DMS79 treated with DMSO at 0.1 percent for 48 hours (cell line): ENCODE results near the gene LTN1.
"Not testable (repeated sequence)": the region's sequence is repeated elsewhere in the genome, so short reads cannot be mapped to it uniquely, and the experiment has no call there.

Source experiments
- DNase-seq: peaks from one replicate; lab custom pipeline; 2025; lab: John Stamatoyannopoulos, UW

Gene LTN1, protein sequence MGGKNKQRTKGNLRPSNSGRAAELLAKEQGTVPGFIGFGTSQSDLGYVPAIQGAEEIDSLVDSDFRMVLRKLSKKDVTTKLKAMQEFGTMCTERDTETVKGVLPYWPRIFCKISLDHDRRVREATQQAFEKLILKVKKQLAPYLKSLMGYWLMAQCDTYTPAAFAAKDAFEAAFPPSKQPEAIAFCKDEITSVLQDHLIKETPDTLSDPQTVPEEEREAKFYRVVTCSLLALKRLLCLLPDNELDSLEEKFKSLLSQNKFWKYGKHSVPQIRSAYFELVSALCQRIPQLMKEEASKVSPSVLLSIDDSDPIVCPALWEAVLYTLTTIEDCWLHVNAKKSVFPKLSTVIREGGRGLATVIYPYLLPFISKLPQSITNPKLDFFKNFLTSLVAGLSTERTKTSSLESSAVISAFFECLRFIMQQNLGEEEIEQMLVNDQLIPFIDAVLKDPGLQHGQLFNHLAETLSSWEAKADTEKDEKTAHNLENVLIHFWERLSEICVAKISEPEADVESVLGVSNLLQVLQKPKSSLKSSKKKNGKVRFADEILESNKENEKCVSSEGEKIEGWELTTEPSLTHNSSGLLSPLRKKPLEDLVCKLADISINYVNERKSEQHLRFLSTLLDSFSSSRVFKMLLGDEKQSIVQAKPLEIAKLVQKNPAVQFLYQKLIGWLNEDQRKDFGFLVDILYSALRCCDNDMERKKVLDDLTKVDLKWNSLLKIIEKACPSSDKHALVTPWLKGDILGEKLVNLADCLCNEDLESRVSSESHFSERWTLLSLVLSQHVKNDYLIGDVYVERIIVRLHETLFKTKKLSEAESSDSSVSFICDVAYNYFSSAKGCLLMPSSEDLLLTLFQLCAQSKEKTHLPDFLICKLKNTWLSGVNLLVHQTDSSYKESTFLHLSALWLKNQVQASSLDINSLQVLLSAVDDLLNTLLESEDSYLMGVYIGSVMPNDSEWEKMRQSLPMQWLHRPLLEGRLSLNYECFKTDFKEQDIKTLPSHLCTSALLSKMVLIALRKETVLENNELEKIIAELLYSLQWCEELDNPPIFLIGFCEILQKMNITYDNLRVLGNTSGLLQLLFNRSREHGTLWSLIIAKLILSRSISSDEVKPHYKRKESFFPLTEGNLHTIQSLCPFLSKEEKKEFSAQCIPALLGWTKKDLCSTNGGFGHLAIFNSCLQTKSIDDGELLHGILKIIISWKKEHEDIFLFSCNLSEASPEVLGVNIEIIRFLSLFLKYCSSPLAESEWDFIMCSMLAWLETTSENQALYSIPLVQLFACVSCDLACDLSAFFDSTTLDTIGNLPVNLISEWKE (N-terminal part only)

DNA sequence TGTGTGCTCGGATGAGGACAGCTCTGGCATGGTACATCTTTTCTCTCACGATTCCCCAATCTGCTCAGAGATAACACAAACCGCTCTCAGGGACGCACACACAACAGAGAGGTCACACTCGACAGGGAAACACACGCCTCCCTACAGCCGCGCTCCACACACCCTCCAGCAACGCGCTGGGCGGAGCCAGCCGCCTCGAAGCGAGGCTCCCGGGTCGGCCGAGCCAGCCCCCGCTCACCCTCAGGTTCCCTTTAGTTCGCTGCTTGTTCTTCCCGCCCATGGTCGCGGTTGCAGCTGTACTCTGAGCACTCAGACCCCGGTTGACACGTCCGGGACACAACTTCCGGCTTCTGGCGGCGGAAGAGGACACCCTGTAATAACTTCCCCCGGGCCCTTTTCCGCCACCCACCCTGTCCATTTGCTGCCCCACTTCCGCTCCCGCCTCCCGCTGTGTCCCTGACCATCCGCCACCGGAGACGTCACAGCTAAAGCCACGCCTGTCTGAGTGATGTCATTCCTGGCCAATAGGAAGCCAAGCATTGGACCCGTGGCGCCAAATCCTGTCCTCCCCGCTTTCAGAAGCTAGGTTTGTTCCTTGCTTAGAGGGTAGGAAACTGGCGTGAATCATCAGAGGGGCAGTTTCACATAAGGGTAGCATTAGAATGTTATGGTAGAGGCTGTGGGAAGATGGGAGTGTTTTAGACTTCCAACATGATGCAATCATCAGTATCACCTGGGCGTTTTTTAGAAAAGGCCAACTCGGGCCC is at the start of gene LTN1:
TSS of gene LTN1 (minus strand) at position 352 of the 767 bp plus-strand sequence. CDS start at position 280, 72 bp downstream.
- DNase-seq = peak; percentile 96

DNA sequence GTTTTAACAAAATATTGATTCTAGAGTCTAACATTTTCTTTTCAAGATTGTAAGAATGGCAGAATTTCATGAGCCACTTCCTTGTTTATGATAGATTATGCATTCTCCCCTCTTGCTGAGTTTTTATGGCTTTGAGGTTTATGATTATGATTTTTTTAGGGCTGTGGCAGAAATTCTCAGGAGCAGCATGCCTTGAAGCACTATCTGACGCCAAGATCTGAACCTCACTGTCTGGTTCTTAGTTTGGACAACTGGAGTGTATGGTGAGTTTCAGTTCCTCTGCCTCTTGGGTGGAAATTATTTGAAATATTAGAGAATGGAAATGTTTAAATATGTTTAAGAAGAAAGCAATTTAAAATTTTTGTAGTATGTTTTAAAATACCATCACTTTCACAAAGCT is 42.0 kb upstream of the LTN1 start:
- DNase-seq = no peak

DNA sequence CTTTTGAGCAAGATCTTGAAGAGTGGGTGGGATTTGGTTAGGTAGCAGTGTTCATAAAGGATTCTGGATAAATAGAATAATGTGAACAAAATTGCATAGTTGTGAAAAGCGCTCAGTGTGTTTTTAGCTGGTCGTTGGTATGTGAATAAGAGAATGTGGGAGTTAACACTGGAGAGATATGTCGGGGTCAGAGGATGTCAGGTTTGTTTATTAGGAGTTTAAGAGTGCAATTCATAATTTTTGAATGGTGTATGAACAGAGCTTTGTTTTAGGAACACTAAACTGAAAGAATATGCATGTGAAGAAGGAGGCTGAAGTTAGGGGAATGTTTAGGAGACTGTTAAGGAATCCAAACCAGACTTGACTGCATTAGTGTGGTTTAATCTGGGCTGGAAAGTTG is 41.2 kb upstream of the LTN1 start:
- DNase-seq = no peak

DNA sequence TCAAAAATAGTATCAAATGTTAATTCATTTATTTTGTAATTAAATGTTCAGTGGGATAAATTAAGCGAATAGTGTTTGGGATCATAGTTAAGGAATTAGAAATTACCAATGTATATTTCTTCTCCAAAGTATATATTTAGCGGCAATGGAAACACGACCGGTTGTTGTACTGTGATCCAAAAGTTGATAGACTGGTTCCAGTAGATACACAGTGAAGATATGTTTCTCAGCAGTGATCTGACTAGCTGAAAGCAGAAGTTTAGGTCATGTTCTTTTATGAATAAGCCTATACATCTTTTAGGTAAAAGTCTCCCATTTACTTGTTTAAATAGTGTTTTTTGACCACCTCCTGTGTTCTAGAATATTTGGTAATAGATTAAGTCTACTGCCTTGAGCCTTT is 40.6 kb upstream of the LTN1 start:
- DNase-seq = no peak

DNA sequence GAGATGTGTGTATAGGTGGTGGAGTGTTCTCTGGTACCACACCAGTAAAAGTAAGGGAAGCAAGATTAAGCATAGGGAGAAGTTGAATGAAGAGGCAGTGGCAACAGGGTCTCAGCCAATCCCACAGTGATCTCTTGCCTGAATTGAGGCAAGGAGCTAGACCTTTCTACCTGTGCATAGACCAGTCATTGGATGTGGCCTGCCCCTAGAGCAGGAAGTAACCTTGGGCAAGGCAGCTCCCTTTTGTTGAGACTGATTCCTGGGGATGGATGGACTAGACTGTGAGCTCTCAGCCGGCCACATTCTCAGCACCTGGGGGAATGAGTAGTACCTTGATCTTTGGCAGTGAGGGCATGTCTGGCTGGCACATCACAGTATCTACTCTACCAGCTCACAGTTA is 38.2 kb upstream of the LTN1 start:
- no peak for DNase-seq

DNA sequence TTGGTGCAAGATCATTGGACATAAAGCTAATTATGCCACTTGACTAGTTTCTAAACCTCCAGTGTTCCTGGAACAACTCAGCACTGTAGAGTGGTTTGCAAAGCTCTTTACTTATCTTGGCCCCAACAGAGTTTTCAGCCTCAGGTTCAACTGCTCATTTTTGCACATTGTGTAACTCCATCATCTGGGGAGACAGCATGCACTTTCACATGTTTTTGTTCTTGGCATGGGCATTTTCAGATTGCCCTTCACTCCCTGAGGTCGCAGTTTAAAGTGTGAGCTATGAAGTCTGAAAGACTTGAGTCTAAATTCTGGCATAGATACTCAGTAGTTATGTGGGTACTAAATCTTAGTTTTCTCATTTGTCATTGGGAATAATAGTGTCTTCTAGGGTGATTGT is 36.8 kb upstream of the LTN1 start:
- DNase-seq = no peak

DNA sequence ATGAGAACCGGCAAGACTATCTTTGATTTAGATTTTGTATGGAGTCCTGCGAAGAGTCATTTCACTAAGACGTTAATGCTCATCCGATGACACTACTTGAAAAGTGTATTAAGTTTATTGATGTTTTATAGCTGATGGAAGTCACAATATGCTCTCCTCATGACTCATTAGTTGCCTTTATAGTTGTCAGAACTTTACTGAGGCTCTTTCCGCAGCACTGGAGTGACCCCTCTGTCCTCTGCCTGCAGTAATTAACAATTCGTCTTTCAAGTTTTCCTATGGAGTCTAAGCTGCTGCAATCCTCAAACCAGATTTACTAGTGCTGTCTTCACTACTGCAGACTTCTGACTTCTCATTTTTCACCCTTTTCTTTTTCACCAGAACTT is 32.6 kb upstream of the LTN1 start:
- DNase-seq = no peak

DNA sequence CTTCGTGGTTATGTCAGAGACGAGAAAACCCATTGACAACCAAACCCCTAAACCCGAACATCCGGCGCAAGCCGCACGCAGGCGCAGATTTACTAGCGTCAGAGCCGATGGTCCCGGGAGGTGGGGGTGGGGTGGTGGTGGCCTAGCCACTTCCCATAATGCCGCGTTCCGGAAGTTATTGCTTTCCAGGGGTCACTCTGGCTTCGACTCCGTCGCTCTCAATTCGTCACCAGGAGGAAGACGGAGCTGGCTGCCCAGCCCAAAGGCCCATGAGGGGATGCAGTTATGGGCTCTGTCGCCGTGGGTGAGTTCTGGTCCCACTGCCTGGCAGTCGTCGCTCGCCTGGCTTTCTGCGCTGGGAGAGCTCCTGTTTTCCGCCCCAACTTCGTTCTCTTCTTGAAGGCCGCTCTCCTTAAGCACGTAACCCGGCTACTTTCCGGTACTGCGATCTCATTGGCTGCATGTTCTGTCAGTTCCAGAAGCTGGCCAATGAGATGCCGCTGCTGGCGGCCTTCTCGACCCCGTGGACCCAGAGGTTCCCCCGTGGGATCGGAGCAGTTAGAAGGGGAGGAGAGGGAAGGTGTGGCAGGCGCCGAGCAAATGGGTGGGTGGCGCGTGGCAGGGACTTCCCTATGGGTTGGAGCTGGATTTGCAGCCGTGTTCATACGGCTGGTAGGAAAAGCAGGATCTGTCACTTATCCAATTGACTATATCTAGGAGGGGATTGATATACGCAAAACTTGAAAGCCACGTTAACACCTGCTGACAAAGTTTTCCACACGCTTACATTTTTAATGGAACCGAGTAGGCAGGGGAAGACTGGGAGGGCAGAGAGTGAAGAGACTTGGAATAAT is 32.0 kb upstream of the LTN1 start, which contains the start of gene USP16:
TSS of gene USP16 (plus strand) at position 195 of the 854 bp plus-strand sequence. CDS start 3,246 bp downstream, outside the sequence.
- peak; percentile 92 for DNase-seq

DNA sequence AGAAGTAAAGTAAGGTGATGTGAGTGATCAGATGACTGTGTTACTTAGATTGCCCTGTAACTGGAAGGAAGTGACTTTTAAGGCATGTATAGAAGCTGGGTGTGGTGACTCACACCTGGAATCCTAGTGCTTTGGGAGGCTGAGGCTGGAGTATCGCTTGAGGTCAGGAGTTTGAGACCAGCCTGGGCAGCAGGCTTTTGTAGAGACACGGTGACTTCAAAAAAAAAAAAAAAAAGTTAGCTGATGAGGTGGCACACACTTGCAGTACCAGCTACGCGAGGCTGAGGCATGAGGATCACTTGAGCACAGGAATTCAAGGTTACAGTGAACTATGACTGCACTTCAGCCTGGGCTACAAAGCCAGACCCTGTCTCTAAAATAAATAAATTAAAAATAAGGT is 29.5 kb upstream of the LTN1 start:
- no peak for DNase-seq

DNA sequence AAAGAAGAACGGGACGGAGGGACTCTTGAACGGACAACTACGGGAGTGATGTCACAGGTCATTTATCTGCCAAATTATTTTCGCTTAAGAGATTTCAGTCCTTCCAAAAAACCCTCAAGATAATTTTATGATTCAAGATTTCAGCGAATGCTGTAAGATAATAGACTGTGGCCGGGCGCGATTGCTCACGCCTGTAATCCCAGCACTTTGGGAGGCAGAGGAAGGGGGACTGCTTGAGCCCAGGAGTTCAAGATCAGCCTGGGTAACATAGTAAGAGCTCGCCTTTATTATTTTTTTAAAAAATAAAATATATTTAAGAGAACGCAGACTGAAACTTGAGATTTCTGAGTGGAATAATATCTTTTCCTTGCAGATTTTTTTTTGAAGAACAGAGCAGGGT is 25.9 kb upstream of the LTN1 start:
- peak; percentile 37 for DNase-seq

DNA sequence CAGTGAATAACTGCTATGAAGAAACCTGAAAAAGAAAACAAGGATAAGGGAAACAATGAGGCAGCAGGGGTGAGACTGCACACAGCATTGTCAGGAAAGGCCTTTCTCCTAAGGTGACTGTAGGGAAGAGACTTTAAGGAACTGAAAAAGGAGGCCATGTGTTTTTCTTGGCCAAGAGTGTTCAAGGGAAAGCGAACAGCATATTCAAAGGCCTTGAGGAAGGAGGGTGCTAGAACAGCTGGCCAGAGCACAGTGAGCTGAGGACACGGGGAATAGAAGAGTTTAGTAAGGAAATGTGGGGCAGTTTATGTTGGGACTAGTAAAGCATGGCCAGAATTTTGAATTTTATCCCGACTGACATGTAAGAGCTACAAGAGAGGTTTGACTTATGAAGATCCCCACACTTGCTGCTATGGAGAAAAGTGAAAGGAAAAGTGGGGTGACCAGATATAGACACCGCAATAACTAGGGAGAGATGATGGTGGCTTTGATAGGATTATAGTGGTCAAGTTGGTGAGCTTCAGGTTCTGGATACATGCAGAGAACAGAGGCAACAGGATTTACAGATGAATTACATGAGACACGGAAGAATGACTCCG is 25.1 kb upstream of the LTN1 start:
- no peak for DNase-seq

DNA sequence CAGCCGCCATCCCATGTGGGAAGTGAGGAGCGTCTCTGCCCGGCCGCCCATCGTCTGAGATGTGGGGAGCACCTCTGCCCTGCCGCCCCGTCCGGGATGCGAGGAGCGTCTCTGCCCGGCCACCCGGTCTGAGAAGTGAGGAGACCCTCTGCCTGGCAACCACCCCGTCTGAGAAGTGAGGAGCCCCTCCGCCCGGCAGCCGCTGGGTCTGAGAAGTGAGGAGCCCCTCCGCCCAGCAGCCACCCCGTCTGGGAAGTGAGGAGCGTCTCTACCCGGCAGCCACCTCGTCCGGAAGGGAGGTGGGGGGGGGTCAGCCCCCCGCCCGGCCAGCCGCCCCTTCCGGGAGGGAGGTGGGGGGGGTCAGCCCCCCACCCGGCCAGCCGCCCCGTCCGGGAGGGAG is 18.6 kb upstream of the LTN1 start:
- not testable (repeated sequence) for DNase-seq

DNA sequence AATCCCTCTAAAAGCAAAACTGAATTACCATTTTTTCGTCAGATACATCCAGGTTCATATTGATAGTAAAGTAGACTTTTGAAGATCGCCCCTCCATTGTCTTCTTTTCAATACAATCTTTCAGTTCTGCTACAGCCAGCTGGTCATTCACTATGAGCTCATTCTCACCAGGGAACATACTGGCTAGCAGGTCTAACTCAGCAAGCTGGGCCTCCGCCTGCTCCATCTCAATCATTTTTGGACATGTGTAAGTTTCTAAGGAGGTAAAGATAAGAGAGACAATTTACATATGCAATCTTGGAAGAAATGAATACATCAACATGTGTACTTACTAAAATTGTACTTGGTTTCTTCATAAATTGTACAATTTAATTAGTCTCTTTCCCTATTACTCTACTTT is 15.7 kb upstream of the LTN1 start:
- no peak for DNase-seq

DNA sequence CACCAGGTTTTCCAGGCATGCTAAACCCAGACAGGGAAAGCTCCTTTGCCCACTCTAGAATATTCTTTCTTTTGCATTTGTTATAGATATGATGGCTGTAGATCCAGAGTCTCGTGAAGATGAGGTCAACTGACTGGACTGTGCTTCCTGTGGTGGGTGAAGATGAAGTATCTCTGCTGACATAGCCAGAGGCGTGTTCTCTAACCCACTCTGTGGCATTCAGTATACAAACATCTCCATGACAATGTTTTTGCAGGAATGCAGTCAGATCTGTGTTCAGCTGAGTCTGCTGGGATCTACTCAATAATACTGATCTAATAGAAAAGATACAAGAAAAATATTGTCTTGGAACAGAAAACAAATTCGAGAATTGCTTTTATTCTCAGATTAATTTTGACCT is 15.1 kb upstream of the LTN1 start:
- no peak for DNase-seq

DNA sequence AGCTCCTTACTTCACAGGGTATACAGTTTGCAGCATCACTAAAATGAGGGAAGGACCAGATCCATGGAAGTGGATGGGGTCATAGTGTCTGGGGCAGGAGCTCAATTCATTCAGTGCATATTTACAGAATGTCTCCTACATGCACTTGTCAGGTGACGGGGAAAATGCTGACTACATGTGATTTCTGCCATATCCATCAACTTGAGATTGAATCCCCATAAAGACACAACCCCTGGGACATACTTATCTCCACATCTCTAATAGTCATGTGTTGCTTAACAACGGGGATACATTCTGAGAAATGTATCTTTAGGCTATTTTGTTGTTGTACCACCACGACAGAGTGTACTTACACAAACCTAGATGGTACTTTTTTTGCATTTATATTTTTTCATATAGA is 14.5 kb upstream of the LTN1 start:
- no peak for DNase-seq

DNA sequence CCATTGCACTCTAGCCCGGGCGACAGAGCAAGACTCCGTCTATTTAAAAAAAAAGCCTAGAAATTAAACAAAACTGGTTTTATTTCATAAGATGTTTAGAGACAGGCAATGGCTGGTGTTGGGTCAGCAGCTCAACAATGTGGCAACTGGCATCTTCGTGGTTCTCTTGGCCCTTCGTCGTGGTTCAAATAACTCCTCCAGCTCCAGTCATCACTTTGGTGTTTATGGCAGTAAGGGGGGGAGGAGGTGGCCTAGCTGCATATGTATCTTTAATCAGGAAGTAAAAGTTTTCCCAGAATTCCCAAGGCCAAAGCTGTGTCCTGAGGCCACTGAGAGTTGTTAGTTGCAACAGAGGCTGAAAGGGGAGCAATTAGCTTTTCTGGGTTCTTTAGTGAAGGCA is 13.0 kb upstream of the LTN1 start:
- no peak for DNase-seq

DNA sequence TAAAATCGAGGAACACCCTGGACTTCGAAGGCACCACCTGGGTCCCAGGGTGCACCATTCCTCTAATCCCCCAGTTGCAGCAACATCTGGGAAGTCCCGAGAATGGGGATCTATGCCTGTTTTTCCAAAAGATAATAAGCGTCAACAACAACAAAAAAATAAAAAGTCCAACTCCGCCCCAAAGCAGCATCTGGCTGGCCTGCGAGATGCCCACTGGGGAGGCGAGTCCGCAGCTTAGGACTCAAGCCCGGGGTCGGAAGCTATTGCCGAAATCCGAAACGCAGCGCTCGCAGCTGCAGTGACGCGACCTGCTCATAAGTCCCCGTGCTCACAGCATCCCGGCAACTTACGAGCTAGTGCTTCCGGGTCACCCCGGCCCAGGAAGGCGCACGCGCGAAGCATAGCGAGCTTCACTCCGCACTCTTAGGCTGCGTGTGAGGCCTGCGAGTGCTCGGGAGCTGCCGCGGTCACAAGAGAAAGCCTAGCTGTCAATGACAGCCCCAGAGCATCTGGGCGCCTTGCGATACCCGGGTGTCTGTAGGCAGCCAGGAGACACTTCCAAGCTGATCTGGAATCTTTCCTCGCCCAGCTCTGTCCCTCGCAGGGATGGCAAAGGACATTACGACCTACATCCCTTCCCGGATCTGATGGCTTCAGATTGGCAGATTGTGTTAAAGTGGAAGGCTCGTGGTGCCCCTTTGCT is 9.9 kb upstream of the LTN1 start:
- peak; percentile 91 for DNase-seq

DNA sequence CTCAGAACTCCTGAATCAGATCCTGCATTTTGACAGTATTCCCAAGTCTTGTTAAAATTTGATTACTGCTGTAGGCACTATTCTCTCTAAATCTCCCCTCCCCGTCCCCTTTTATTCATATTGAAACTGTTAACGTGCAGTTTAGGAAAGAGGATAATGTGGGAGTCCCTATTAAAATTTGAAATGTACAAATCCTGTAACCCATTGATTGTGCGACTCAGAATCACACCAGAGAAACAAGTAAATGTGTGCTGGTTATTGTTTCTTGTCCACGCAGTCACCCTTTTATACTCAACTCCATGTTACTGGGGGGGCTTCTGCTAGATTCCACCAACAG is 584 bp upstream of the LTN1 start:
- no peak for DNase-seq

DNA sequence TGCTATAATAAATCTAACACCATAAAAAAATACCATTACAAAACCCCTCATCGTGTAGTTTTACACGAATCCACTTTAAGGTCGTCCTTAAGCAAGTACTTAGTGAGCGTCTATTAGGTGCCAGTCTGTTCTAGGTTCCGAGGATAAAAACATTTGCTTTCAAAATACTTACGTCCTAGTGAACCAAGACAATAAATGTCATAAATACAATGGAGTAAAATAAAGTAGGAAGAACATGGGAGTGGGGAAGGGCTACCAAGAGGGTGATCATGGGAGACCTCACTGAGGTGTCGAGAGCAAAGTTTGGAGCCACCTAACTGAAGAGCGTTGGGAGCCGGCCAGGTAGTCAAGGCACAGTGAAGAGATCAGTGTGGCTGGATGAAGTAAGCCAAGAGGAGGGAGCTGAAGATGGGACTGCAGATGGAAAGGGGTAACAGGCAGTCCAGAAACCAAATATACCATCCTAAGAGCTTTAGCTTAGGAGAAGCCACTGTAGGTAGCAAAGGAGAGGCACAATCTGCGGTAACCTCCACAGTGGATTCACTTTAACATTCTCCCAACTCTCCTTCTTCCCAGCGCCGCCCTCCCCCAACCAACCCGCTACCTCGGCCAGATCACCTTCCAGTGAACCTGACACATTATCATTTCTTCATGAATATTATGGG is 684 bp downstream of the LTN1 start:
- DNase-seq = peak; percentile 6
